HG02763 (cell line): Measurements from ENCODE around the gene CKAP5.

ENCODE experiments used
- ATAC-seq: cut with Tn5 transposase; IDR thresholded peaks from one replicate; pipeline ENCODE4 v1.9.1; 2021; ENCODE audit warnings: mild to moderate bottlenecking, moderate library complexity; ENCODE audit not compliant: unreplicated experiment

CKAP5 gene

DNA sequence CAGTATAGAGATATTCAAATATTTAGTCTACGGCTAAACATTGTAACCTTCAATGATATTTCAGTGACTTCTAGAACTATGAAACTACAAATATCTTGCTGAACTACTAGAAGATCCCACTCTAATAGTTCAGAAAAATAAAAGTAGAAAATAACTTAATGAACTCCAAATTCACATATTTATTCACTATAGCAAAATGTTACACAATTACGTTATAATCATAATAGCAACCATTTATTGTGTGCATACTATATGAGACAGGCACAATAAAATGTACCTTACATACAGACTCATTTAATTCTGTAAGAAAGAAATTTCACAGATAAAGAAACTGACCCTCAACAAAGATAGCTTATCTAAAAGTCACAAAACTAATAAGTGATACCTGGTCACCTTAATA, 69.2 kb downstream of the CKAP5 start:
- no peak for ATAC-seq

DNA sequence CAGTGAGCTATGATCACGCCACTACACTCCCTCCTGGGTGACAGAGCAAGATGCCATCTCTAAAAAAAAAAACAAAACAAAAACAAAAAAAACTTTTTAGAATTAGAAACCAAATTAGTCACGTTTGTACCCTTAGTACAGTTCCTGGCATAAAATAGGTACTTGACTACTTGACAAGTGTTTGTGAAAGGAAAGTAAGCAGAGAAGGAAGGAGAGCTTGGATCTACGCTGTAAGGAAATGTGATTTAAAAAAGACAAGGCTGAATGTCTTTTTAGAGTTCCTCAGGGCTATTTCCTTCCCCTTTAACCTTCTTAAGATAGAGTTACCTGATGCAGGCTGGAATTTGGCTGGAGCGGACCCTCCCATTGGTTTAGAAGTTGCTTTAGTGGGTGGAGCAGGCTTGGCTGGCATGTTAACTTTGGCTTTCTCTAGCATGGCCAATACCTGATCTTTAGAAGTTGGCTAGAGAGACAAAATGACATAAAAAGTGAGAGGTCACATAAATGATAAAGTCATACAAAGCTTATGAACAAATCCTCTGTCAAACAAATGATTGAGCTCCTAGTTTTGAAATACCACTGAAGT, 76.4 kb downstream of the CKAP5 start:
- ATAC-seq = no peak

DNA sequence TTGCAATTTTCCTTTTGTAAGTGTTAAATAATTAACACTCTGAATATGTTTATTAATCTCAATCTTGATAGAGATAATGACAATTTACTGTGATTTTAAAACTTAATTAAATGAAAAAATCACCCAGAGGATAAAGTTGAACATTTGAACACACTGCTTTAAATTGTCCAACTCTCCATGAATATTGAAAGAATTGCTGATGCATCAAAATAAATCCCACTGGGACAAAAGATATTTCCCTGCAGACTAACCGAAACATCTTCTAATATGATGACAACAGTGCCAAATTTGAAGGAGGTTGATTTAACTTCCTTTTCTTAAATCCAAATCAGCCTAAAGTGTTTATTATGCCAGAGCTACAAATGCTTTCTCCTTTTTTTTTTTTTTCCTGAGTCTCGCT, 79.4 kb downstream of the CKAP5 start:
- ATAC-seq = no peak

DNA sequence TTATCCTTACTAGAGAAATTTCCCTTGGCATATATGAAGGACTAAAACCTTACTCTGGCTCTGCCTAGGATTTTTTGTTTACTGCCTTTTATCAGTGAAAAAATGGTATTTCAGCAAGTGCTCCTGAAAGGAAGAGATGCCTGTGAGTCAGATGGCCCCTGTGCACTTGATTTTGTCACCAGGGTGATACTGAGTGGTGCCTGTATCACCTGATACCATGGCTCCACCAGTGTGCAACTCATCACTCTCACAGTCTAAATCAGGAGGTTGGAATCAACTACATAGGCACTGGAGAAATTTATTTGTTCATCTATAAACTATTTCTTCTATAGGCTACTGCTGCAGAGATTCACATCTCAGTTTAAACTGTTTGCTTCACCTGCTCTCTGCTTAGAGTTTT, 83.8 kb downstream of the CKAP5 start:
- no peak for ATAC-seq

DNA sequence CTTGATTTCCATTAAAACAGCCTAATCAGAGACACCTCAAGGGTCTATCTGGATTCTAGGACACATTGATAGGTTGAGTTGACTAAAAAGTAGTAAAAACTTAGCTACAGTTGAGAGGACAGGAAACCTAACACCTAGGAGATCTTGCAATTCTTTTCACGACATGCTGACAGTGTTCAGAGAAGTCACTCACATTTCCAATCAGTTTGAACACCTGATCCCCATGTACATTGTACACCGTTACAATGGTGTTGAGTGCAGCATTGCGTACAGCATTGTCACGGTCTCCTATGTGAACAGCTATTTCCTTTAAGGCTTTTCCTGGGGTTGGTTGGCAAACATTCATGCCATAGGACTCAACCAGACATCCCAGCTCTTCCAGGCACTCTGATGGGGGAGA, 84.3 kb downstream of the CKAP5 start:
- no peak for ATAC-seq

DNA sequence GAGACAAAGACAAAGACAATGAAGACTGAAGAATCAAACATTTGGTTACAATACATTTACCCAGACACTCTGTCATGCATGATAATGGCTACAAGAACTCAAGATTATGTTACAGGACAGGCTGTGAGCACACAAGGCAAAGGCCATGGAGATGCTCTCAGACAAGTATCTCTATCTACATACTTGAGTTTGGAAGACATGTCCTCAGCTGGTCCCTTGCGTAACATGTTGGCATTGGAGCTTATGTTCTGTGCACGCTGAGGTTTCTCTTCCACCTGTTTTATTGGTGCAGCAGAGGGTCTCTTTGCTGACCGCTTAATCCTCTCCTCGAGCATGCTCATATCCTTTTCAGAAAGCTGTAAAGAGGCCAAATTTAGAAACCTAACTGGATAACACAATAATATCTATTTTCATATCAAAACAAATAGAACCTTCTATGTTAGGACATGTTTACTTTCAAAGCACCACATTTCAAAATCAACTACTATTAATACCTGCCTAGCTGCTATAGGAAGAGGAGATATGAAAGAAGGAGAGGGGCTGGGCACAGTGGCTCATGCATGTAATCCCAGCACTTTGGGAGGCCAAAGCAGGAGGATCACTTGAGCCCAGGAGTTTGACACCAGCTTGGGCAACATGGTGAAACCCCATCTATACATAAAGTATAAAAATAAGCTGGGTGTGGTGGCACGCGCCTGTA, 85.5 kb downstream of the CKAP5 start:
- no peak for ATAC-seq

DNA sequence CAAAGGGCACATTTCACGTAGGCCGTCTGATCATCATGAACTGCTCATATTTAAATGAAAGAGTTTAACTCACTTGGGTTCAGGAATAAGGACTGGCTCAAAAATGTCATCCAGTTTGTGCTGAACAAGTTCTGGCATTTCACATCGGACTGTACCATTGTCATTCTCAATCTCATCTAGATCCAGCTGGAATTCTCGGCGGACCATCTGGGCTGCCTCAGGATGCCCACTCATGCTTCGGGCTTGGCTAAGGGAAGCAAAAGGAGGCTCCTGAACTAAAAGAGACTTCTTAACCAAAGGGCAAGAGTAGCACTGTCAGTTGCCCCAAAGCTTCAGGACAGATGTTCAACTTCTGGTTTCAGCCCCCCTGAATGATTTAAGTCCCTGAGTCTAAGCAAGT, 86.9 kb downstream of the CKAP5 start:
- no peak for ATAC-seq

DNA sequence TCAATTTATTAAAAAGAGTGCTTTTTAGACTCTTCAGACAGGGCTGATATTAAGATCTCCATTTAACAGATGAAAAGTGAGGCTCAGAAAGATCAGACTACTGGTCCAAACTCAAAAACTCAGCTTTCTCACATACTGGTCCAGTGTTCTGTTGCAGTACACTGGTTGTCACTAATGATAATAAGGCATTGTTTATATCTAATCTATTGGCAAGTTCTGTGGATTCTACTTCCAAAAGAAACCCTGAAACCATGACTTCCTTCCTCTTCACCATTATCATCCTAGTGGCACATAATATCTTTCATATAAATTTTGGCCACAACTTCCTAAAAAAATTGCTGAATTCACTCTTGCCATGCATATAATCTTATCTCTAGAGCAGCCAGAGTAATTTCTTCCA, 90.1 kb downstream of the CKAP5 start:
- ATAC-seq = no peak

DNA sequence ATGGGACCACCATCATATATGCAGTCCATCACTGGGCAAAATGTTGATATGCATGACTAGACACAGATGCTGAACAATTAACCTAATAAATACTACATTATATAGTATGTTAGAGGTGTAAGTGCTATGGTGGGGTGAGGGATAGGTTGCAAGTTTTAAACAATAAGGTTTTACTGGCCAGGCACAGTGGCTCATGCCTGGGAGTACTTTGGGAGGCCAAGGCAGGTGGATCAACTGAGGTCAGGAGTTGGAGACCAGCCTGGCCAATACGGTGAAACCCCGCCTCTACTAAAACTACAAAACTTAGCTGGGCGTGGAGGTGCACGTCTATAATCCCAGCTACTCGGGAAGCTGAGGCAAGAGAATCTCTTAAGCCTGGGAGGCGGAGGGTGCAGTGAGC, 98.9 kb downstream of the CKAP5 start:
- no peak for ATAC-seq

DNA sequence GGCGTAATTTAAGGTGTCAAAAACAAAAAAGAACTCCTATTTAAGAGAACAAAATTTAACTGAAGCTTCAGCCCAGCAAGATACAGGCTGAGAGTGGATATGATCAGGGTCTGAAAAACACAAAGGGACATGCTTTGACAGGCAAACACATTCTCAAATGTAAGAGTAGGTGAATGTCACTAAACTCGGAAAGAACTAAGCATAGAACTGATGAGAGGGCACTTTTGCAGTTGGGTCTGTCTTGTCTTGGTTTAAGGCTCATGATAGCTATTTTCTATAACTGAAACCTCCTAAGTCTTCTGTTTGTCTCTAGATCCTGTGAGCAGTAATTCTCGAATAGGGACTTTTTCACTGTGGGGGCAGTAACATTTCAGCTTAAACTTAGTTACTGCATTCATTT, 100.1 kb downstream of the CKAP5 start:
- ATAC-seq = no peak

DNA sequence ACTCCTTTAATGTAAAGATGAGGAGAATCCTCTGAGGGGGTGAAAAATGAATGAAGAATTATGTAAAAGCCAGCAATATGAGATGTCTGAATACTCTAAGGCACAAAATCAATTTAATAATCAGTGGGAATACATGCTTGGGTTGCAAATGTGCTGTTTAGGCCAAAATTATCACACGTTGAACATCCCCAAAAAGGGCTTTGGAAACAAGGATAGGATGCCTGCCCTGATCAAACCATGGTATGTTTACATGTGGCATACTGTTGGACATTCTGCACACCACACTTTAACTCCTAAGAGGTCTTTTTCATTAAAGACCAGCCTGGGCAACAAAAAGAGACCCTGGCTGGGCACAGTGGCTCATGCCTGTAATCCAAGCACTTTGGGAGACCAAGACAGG, 100.8 kb downstream of the CKAP5 start:
- no peak for ATAC-seq

DNA sequence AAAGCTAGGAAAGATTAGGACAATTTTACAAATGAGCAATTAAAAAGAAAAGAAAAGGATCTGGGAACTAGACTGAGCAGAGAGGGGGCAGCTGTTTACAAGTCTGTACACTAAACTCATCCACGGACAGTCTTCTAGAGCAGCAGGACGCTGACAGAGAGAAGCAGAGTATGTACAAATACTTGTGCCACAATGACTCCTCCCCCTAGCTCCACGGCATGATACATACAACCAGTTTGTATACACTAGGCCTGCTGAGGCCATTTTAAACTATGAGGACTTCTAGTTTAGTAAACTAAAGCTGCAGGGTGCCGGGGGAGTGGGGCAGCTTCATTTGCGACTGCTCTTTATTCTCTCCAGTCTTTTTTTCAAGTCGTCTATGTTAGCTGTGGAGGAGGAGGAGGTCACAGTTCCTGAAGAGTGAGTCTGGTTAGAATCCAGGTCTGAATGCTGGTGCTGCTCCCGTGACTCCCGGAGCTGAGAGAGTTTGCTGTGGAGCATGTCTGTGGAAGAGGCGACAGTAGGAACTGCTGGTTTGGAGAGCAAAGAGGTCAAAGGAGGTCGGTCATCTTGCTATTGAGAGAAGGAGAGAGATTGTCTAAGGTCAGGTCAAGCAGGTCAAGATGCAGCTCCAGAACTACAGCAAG, 102.3 kb downstream of the CKAP5 start:
- ATAC-seq = no peak

DNA sequence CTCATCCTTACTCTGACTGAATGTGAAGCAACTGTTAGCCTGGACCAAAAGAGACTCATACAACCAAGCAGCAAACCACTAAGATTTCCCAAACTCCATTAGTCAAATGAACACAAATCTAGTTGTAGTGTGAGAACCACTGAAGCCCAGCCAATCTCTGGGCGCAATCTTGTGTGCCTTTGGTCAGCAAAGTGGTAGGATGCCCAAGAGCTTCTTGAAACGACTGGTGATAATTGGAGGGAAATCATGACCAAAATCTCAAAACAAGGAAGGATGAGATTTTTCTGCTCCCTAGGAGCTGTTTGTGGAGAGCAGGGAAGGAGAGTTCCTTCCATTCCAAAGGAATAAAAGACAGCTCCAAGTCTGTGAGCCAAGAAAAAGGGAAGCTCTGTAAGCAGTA, 103.0 kb downstream of the CKAP5 start:
- no peak for ATAC-seq

DNA sequence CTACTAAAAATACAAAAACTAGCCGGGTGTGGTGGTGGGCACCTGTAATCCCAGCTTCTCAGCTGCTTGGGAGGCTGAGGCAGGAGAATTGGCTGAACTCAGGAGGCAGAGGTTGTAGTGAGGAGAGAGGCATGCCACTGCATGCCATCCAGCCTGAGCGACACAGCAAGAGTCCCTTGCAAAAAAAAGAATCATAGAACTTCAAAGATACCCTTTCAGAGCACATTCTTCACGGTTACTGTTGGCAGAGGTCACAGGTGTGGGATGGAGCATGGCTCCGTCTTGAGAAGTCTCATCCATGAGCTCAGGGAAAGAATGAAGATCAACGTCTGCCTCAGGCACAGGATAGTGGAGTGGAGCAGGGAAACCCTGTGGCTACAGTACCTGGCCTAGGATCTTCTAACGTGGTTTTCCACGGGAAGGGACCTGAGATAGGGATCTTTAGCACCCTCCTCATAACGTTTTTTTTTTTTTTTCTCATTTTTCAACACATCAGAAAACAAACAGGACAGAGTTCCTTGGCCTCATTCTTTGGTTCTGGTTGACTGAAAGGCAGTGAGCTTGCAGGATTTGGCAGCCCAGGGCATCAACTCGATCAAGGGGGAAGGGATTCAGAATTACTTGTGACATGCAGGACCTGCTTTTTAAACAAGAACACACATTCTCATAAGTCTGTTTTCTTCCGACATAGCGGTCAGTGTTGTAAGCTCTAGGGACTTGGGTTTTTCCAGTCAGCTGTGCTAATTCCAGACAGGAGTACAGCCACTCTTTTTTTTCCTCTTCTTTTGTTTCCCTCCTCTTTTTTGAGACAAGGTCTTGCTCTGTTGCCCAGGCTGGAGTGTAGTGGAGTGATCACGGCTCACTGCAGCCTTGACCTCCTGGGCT, 104.2 kb downstream of the CKAP5 start:
- no peak for ATAC-seq

DNA sequence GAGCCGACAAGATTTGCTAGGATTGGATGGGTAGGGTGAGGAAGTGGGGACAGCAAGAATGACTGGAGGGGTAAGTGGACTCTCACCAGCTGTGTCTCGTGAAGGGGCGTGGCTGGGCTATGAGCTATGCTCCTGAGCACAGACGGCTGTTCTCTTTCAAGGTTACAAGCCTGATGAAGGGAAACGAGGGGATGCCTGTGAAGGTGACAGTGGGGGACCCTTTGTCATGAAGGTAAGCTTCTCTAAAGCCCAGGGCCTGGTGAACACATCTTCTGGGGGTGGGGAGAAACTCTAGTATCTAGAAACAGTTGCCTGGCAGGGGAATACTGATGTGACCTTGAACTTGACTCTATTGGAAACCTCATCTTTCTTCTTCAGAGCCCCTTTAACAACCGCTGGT, 107.2 kb downstream of the CKAP5 start:
- ATAC-seq = no peak

DNA sequence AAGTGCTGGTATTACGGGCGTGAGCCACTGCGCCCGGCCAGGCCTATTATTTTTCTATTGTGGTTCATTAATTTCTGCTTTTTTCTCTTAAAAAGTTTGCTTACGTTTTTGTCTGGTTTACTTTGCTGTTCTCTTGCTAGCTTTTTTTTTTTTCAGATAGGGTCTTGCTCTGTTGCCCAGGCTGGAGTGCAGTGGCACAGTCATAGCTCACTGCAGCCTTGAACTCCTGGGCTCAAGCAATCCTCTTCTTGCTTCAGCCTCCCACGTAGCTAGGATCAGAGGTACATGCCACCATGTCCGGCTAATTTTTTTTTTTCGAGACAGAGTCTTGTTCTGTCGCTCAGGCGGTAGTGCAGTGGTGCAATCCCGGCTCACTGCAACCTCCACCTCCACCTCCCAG, 108.4 kb downstream of the CKAP5 start:
- ATAC-seq = no peak

DNA sequence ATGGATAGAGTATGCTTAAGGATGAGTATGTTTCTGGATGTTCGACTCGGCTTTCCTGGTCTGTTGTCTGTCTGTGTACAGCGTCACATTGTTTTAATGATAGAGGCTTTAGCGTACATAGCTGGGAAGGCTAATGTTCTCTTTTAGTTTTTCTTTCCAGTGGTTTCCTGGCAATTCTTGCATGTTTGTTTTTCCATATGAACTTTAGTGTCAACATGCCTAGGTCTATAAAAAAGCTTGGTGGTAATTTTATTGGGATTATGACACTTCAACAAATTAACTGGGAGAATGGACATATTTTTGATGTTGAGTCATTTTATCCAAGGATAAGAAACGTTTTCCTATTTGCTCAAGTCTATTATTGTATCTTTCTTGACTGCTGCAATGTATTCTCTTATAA, 109.5 kb downstream of the CKAP5 start:
- no peak for ATAC-seq

DNA sequence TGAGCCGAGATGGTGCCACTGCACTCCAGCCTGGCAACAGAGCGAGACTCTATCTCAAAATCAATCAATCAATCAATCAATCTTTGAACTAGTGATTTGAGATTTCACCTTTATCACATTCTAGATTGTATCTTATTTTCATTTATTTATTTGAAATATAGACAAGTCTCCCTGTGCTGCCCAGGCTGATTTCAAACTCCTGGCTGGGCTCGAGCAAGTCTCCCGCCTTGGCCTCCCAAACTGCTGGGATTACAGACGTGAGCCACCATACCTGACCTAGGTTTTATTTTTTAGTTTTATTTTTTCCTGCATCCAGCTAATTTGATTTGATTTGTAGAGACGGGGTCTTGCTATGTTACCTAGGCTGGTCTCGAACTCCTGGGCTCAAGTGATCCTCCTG, 109.9 kb downstream of the CKAP5 start:
- ATAC-seq = no peak

DNA sequence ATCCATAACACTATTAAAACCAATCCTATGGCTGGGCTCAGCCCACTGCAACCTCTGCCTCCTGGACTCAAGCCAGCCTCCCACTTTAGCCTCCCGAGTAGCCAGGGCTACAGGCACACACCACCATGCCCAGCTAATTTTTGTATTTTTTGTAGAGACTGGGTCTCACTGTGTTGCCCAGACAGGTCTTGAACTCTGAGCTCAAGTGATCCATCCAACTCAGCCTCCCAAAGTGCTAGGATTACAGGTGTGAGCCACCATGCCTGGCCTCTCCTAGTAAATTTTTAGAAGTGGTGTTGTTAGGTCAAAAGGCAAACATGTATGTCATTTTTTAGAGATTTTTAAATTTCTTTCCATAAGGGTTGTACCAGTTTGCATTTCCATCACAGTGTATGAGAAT, 112.8 kb downstream of the CKAP5 start:
- no peak for ATAC-seq

DNA sequence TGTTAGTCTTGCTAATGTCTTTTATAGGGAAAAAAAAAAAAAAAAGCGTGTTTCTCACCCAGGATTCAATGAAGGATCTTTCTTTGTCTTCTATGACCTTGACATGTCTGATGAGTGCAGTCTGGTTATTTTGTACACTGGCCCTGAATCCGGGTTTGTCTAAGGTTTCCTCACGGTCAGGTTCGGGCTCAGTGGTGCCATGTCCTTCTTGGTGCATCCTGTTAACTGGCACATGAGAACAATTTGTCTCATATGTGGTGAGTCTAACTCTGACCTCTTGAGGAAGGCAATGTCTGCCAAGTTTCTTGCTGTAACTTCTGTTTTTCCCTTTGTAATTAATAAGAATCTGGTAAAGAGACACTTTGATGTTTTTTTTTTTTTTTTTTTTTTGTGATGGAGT, 114.5 kb downstream of the CKAP5 start:
- ATAC-seq = no peak

DNA sequence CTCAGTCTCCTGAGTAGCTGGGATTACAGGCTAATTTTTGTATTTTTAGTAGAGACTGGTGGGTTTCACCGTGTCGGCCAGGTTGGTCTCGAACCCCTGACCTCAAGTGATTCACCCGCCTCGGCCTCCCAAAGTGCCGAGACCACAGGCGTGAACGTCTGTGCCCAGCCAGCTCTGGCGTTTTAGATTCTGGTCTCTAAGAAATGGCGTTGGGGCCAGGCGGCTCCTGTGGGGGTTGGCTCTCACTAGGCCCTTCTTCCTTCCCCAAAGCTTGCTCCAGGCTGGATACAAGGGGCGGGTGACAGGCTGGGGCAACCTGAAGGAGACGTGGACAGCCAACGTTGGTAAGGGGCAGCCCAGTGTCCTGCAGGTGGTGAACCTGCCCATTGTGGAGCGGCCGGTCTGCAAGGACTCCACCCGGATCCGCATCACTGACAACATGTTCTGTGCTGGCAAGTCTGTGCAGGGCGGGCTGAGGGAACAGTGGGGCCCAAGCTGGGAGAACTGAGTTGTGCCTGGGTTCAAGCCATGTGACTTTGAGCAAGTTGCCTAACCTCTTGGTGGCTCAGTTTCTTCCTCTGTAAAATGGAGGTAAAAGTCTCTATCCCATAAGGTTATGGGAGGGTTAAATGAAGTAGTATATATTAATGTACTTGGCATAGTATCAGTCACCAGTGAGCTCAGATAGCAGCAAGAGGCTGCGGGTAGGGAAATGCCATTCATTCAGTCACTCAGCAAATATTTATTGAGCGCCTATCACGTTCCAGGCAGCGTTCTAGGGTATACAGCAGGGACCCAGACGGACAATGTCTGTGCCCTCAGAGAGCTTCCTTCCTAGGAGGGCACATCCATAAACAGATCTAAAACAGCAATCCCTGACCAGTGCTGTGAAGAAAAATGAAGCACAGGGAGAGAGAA, 116.7 kb downstream of the CKAP5 start:
- no peak for ATAC-seq
